ENCODE measurements around the gene CAB39L.

DNA sequence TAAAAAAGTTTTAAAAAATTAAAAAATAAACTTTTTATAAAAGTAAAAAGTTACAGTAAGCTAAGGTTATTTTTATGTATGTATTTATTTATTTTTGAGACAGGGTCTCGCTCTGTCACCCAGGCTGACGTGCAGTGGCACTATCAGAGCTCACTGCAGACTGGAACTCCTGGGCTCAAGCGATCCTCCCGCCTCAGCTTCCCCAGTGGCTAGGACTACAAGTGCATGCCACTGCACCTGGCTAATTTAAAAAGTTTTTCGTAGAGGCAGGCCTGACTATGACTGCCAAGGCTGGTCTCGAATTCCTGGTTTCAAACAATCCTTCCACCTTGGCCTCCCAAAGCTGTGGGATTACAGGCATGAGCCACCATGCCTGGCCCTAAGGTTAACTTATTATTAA, 132.0 kb downstream of the CAB39L start:
- TF ChIP-seq EZH2phosphoT487 (conservative IDR thresholded peaks at IDR 0.05; ENCODE audit: low read length), result no peak
- TF ChIP-seq, protein P1, sequence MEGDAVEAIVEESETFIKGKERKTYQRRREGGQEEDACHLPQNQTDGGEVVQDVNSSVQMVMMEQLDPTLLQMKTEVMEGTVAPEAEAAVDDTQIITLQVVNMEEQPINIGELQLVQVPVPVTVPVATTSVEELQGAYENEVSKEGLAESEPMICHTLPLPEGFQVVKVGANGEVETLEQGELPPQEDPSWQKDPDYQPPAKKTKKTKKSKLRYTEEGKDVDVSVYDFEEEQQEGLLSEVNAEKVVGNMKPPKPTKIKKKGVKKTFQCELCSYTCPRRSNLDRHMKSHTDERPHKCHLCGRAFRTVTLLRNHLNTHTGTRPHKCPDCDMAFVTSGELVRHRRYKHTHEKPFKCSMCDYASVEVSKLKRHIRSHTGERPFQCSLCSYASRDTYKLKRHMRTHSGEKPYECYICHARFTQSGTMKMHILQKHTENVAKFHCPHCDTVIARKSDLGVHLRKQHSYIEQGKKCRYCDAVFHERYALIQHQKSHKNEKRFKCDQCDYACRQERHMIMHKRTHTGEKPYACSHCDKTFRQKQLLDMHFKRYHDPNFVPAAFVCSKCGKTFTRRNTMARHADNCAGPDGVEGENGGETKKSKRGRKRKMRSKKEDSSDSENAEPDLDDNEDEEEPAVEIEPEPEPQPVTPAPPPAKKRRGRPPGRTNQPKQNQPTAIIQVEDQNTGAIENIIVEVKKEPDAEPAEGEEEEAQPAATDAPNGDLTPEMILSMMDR (IDR thresholded peaks at IDR 0.05; ENCODE audit: insufficient read depth, low read length, poor library complexity, severe bottlenecking), result no peak
